HepG2 (cell line): Measurements from ENCODE around the gene COLEC12. TPM values are rescaled to one million over a fixed set of nuclear protein-coding genes. Genes with fewer than 3 reads are reported as not detected.
A peak's percentile ranks its signal among the peaks of the same experiment; 100 is the strongest.

ENCODE experiments used
- ATAC-seq: fragments of 200-7000 bp; cut with Tn5 transposase; 3 replicates; pipeline ENCODE4 v1.9.1; 2020; ENCODE audit warnings: mild to moderate bottlenecking, moderate library complexity
- BruUV-seq: library from RNA; stranded (reverse); fragments of 400-500 nt; replicated peaks from 2 replicates; lab custom pipeline; 2021; lab: Mats Ljungman, UMichigan
- CTCF ChIA-PET: fragments of 300-600 bp; formaldehyde crosslinking; extraction: SDS; loops from one replicate; lab custom pipeline; 2021; ENCODE audit warnings: low total read pairs, inconsistent platforms, low intra/inter-chr PET ratio; lab: Yijun Ruan, JAX
- POLR2A ChIA-PET: fragments of 350-600 bp; sonication (Branson Sonifier 250); formaldehyde crosslinking; loops from one replicate; lab custom pipeline; 2020; ENCODE audit warnings: antibody characterized with exemption, inconsistent platforms; lab: Yijun Ruan, JAX
- DNase-seq: peaks from one replicate; pipeline ENCODE4 v3.0.0-alpha.2; 2015; ENCODE audit warnings: low spot score
- FAIRE-seq: peaks from 3 replicates; lab custom pipeline; 2011; peaks lifted over from hg19 to GRCh38; lab: Jason Lieb, UNC
- H2AFZ ChIP-seq: one replicate; pipeline ENCODE4 v1.6.1; 2011; ENCODE audit warnings: low read length, inconsistent platforms
- H3K27ac ChIP-seq: fragments of 300-600 bp; 3 replicates; pipeline ENCODE4 v1.8.0; 2011; ENCODE audit warnings: mixed run types, mild to moderate bottlenecking, mixed read lengths, low read length, inconsistent platforms; ENCODE audit not compliant: insufficient read depth; ENCODE audit errors: extremely low read length
- H3K27me3 ChIP-seq, 2 experiments: fragments of 200-600 bp in 1 of 2; 2 replicates in 1 of 2; 3 replicates in 1 of 2; pipeline versions ENCODE4 v1.6.0 to v1.8.0; 2011; ENCODE audit warnings: low read length in 2 of 2, mild to moderate bottlenecking in 2 of 2, moderate library complexity in 2 of 2, inconsistent platforms in 1 of 2; ENCODE audit not compliant: insufficient read depth in 2 of 2, control insufficient read depth in 1 of 2
- H3K36me3 ChIP-seq, 2 experiments: fragments of 200-600 bp in 1 of 2; replicated peaks in 1 of 2; 2 replicates in 1 of 2; 3 replicates in 1 of 2; pipeline versions ENCODE4 v1.5.1 to v1.8.0; 2011; ENCODE audit warnings: low read length in 2 of 2, inconsistent platforms in 1 of 2; ENCODE audit not compliant: insufficient read depth in 2 of 2, control insufficient read depth in 1 of 2
- H3K4me1 ChIP-seq: 2 replicates; pipeline ENCODE4 v1.5.1; 2012; ENCODE audit warnings: low read length, inconsistent platforms; ENCODE audit not compliant: insufficient read depth
- H3K4me2 ChIP-seq: 2 replicates; pipeline ENCODE4 v1.6.0; 2011; ENCODE audit warnings: low read depth, low read length, inconsistent platforms
- H3K4me3 ChIP-seq, 3 experiments: fragments of 200-600 bp in 1 of 3; sonication (generic), shearing (Covaris generic) in 1 of 3; replicated peaks in 1 of 3; 2 replicates each; pipeline ENCODE4 v1.5.1; 2011 to 2016; ENCODE audit warnings: low read length in 3 of 3, inconsistent platforms in 2 of 3, low read depth in 2 of 3, mild to moderate bottlenecking in 2 of 3, control low read depth in 1 of 3, mixed read lengths in 1 of 3; ENCODE audit not compliant: insufficient read depth in 1 of 3
- H3K79me2 ChIP-seq: one replicate; pipeline ENCODE4 v1.6.1; 2011; ENCODE audit warnings: low read length, inconsistent platforms; ENCODE audit not compliant: insufficient read depth
- H3K9ac ChIP-seq: 2 replicates; pipeline ENCODE4 v1.6.0; 2011; ENCODE audit warnings: mild to moderate bottlenecking, low read depth, low read length, inconsistent platforms; ENCODE audit not compliant: insufficient read depth
- H3K9me3 ChIP-seq: 2 replicates; pipeline ENCODE4 v1.5.1; 2012; ENCODE audit warnings: mild to moderate bottlenecking, low read length
- H4K20me1 ChIP-seq: 2 replicates; pipeline ENCODE4 v1.6.0; 2011; ENCODE audit warnings: inconsistent platforms, mild to moderate bottlenecking, low read length, moderate library complexity; ENCODE audit not compliant: insufficient read depth
- EZH2 ChIP-seq: conservative IDR thresholded peaks from 2 replicates; pipeline ENCODE4 v1.6.1; 2012; ENCODE audit warnings: mild to moderate bottlenecking, low read depth, low read length, moderate library complexity
- RARG ChIP-seq: sonication (generic); formaldehyde crosslinking; IDR thresholded peaks from 2 replicates; pipeline ENCODE4 v1.4.0; 2020; ENCODE audit warnings: low read depth, mild to moderate bottlenecking, missing genetic modification reagents
- STAG1 ChIP-seq: sonication (generic); formaldehyde crosslinking; IDR thresholded peaks from 2 replicates; pipeline ENCODE4 v1.4.0; 2020; ENCODE audit warnings: missing genetic modification reagents
- ZNF501 ChIP-seq: sonication (generic); formaldehyde crosslinking; IDR thresholded peaks from 2 replicates; pipeline ENCODE4 v1.5.1; 2020; ENCODE audit warnings: mild to moderate bottlenecking, moderate library complexity, missing genetic modification reagents
- ZNF800 ChIP-seq: sonication (generic); formaldehyde crosslinking; IDR thresholded peaks from 2 replicates; pipeline ENCODE4 v1.4.0; 2020; ENCODE audit warnings: missing genetic modification reagents
- WGBS: methylation state at CpG from one replicate; pipeline ENCODE4 v1.1.6; 2017; ENCODE audit warnings: low lambda C conversion rate; 5-methylcytosine and 5-hydroxymethylcytosine counted together
- in situ Hi-C: cut with HindIII; loops from 2 replicates; pipeline ENCODE4 v1.10.0; 2017; ENCODE audit warnings: low pct_unique_long_range_greater_than_20kb; ENCODE audit not compliant: extremely low pct_ligation_motif_present
- intact Hi-C: fragments of 100-400 bp; cut with micrococcal nuclease; formaldehyde crosslinking; loops from one replicate; pipeline ENCODE4 v1.10.0; 2022; ENCODE audit not compliant: unreplicated experiment
- polyA plus RNA-seq, 8 experiments: library from polyadenylated mRNA; depleted of rRNA in 3 of 8; stranded (reverse) in 7 of 8; unstranded in 1 of 8; fragments of >200 nt; fragmentation: Illumina TruSeq in 4 of 8; extraction: Trizol in 4 of 8; gene quantifications; 2 replicates each; pipeline versions ENCODE4 v1.2.1 to v1.2.3, GENCODE V29; 2011 to 2016; ENCODE audit warnings: low read depth in 4 of 8, missing spikeins in 1 of 8, mixed read lengths in 1 of 8; ENCODE audit not compliant: insufficient read depth in 1 of 8
- total RNA-seq, 5 experiments: library from RNA; depleted of rRNA; stranded (reverse); fragments of >200 nt; fragmentation: Illumina TruSeq; extraction: Trizol; gene quantifications; 2 replicates each; pipeline ENCODE4 v1.2.3, GENCODE V29; 2016; ENCODE audit warnings: low read depth in 1 of 5

COLEC12 gene
- total and polyA plus RNA-seq, 2 of the 13 experiments (the other 11 are each of a cell fraction or from before 2014, with no cell fraction given) = 0.02 to 0.11 TPM

DNA sequence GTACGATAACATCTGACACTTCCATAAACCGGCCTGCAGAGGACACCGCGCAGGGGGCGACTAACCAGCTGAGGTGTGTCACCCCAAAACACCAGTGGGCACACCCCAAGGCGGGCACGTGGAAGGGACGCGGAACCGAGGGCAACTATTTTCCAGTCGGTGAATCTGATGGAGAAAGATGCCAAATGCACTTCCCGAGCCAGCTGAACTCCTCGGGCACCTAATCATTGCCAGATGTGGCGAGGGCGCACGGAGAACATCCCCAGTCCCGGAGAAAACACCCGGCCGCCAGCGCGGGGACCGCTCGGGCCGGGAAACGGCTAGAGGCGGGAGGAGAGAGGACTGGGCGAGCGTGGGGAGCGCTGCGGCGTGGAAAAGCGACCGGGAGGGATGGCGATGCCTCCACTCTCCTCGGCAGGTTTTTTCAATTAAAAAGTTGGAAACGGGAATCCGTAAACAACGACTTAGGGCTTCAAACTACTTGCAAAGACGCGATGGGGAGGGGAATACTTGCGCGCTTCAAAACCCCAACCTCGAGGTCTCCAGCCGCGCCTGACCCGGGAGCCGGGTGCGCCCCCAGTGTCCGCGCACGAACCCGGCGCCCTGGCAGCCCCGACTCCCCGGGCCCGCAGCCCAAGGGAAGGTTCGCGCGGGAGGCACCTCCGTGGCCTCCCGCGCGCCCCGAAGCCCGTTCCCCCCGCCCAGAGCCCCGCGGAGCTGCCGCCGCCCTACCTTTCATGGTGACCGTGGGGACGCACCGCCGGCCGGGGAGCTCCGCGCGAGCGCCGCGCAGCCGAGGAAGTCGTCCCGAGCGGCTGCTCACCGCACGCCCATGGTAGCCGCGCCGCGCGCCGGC, 497 bp downstream of the COLEC12 start:
- no peak overlapping the region for H2AFZ ChIP-seq
- CTCF ChIA-PET = no interaction called here

More for the DNA sequence above, 497 bp downstream of the COLEC12 start:
- DNase-seq (no peak), ATAC-seq (peak; percentile 62), FAIRE-seq (no peak)
- peak overlapping the region; percentile 64 for H3K4me2 ChIP-seq
- peaks cover 20% of the 10 kb centered on the region for H3K4me1 ChIP-seq
- H3K4me3 ChIP-seq = peak overlapping the region; percentile 23 to 58 (median 37); a peak in 4 of 6 replicates
- 4% methylated on average over 19 of the region's 93 CpGs for WGBS
- H3K9me3 ChIP-seq = no peaks in the 10 kb centered on the region
- BruUV-seq = no TSS peak
- no peak overlapping the region for H3K9ac ChIP-seq
- H3K79me2 ChIP-seq = no peaks in the 10 kb centered on the region
- intact Hi-C loops = no loop called here
- H3K36me3 ChIP-seq = no peaks in the 10 kb centered on the region
- 0 out of 2 replicates have a peak, but pooled peaks cover 2% of the 10 kb centered on the region for H4K20me1 ChIP-seq
- no peak overlapping the region for H3K27ac ChIP-seq
- POLR2A ChIA-PET = no interaction called here
- TF ChIP-seq STAG1 (CRISPR knock-in tag) = peak; percentile 6; the same call in 1 of the 2 replicates
- TF ChIP-seq ZNF501 (CRISPR knock-in tag) = 0 out of 2 replicates have a peak, but pooled peaks have one; percentile 26
- peak; percentile 72; the same call in 1 of the 2 replicates for TF ChIP-seq EZH2
- TF ChIP-seq ZNF800 (CRISPR knock-in tag) = peak; percentile 56
- no peak for TF ChIP-seq RARG (CRISPR knock-in tag)
- in situ Hi-C loops = no loop called here
- H3K27me3 ChIP-seq = peaks cover 3 to 32% of the 10 kb centered on the region in 2 experiments
